Cardiac muscle cell (in vitro differentiated cells and primary cell): ENCODE results near the gene ERMN. TPM values are rescaled to one million over a fixed set of nuclear protein-coding genes. Genes with fewer than 3 reads are reported as not detected.

Source experiments
- DNase-seq, 2 donors: peaks; one replicate each; pipeline versions ENCODE4 v3.0.0 to v3.0.0-alpha.2; 2010 to 2017; ENCODE audit warnings: low read depth in 1 of 2, low spot score in 1 of 2
- H3K27ac ChIP-seq: fragments of 200-600 bp; sonication (generic); 2 replicates; pipeline ENCODE4 v1.5.1; 2016
- H3K27me3 ChIP-seq: fragments of 200-600 bp; sonication (generic); 2 replicates; pipeline ENCODE4 v1.6.0; 2016; ENCODE audit warnings: control low read depth
- H3K36me3 ChIP-seq: fragments of 200-600 bp; sonication (generic); 2 replicates; pipeline ENCODE4 v1.5.1; 2016; ENCODE audit warnings: control low read depth
- H3K4me1 ChIP-seq: fragments of 200-600 bp; sonication (generic); 2 replicates; pipeline ENCODE4 v1.8.1; 2017; ENCODE audit warnings: low read depth, mild to moderate bottlenecking, mixed run types
- H3K4me3 ChIP-seq: fragments of 200-600 bp; sonication (generic); 2 replicates; pipeline ENCODE4 v1.5.1; 2016; ENCODE audit warnings: mild to moderate bottlenecking
- H3K9me3 ChIP-seq: fragments of 200-600 bp; sonication (generic); 2 replicates; pipeline ENCODE4 v1.5.1; 2017; ENCODE audit warnings: low read depth, mild to moderate bottlenecking, control low read depth
- CTCF ChIP-seq: IDR thresholded peaks from 2 replicates; pipeline ENCODE4 v1.5.1; 2012; ENCODE audit warnings: low read depth, mild to moderate bottlenecking, low read length
- polyA plus RNA-seq: library from polyadenylated mRNA; unstranded; fragments of >200 nt; fragmentation: Nextera tagmentation; extraction: Ambion mirVana; gene quantifications from 2 replicates; pipeline ENCODE4 v1.2.1, GENCODE V29; 2016
- total RNA-seq: library from RNA; depleted of rRNA; stranded (reverse); fragments of >200 nt; gene quantifications from 2 replicates; pipeline ENCODE4 v1.2.3, GENCODE V29; 2016

The ERMN gene
- total and polyA plus RNA-seq, 2 experiments from 2014 or later: 0.80 TPM; not detected in 1

DNA sequence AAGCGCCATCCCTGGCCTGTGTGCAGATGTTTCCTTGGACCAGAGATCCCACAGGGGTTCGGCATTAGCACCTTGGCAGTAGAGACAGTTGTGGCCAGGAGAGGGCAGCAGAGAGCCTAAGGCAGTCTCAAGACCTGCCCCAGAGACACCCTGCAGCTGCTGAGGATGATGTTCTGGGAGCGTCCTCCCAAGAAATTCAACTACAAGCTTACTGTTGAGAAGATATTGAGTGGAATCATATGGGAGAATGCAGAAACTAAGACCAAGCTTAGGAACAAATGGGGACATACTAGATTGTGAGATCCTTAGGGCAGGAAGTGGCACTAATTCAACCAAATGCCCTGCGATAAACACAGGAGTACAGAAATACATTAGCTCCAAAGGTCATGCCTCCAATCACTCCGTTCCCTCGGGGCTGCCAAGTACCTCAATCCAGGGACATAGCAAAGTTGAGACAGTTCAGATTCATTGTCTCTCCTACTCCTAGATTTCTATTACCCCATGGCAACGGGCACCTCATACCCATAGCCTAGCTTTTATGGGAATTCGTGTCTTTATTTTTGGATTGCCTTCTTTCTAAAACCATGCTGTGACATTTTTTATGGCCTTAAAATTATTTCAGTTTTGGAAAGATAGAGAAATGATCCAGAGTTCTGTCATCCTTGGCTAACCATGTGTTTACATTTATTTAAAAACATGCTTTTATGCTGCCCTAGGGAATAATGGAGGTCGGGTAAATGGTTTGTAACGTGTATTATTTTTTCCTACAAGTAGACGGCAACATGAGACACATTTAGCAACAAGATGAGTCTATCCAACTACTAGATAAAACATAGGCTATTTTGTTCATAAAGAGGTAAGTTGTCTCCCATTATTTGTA is 2.2 kb upstream of the ERMN start:
- H3K27me3 ChIP-seq: no peaks in the 10 kb centered on the region
- no peaks in the 10 kb centered on the region for H3K36me3 ChIP-seq
- TF ChIP-seq CTCF: peak; percentile 97
- peak; percentile 83 to 85 for DNase-seq
- H3K27ac ChIP-seq: no peak overlapping the region
- no peak overlapping the region for H3K4me3 ChIP-seq
- no peaks in the 10 kb centered on the region for H3K4me1 ChIP-seq
- H3K9me3 ChIP-seq: no peaks in the 10 kb centered on the region

- Histone ChIP-seq H3K4me3 (no peak overlapping the region), H3K9me3 (no peaks in the 10 kb centered on the region), H3K27ac (no peak overlapping the region), H3K27me3 (no peaks in the 10 kb centered on the region), H3K36me3 (no peaks in the 10 kb centered on the region), H3K4me1 (no peaks in the 10 kb centered on the region)
- no peak for DNase-seq
- no peak for TF ChIP-seq CTCF
Measured at GRCh38 chr2:157327200-157327599, 1.6 kb upstream of the ERMN start.

DNA sequence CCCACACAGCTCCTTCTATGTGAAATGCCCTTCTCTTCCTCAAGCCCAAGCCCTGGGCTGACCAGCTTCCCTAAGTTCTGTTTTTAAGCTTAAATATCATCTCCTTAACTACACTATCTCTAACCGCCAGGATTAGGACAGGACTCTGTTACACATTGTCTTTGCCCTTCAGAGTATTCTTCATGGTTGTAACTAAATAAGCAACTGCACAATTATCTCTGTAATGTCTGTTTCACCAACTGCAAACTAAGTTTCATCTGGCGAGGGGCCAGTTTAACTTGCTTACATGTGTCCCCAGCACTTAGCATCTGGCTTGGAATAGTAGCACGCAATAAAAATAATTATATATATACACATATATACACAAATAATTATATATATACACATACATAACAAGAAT is 1.1 kb upstream of the ERMN start:
- no peak overlapping the region for H3K4me3 ChIP-seq
- no peaks in the 10 kb centered on the region for H3K9me3 ChIP-seq
- DNase-seq: no peak
- H3K27me3 ChIP-seq: no peaks in the 10 kb centered on the region
- H3K36me3 ChIP-seq: no peaks in the 10 kb centered on the region
- TF ChIP-seq CTCF: no peak
- no peak overlapping the region for H3K27ac ChIP-seq
- no peaks in the 10 kb centered on the region for H3K4me1 ChIP-seq

- H3K36me3 ChIP-seq: no peaks in the 10 kb centered on the region
- no peaks in the 10 kb centered on the region for H3K4me1 ChIP-seq
- no peaks in the 10 kb centered on the region for H3K27me3 ChIP-seq
- H3K4me3 ChIP-seq: no peak overlapping the region
- TF ChIP-seq CTCF: no peak
- no peaks in the 10 kb centered on the region for H3K9me3 ChIP-seq
- DNase-seq: no peak
- no peak overlapping the region for H3K27ac ChIP-seq
Measured at GRCh38 chr2:157324331-157324843, 1.2 kb downstream of the ERMN start.

DNA sequence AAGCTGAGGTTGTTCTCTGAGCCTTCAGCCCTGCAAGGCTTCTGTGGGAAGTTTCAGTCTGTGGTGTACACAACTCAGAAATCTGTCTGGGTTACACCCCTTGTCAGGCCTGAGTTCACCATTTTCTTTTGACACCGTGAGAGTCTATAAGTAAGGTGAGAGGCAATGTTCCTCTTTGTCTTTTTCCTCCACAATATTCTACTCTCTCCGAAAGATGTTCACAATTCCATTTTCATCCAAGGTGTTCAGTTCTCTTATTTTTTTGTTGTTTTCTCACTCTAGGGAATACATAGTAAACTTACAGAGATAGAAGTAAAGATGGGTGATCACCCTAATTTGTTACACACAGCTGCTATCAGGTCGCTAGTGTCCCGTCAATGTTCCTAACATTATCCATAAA is 3.2 kb downstream of the ERMN start:
- no peaks in the 10 kb centered on the region for H3K9me3 ChIP-seq
- no peak for TF ChIP-seq CTCF

More for the DNA sequence above, 3.2 kb downstream of the ERMN start:
- no peak for DNase-seq
- H3K4me1 ChIP-seq: no peaks in the 10 kb centered on the region
- H3K4me3 ChIP-seq: no peak overlapping the region
- H3K27me3 ChIP-seq: no peaks in the 10 kb centered on the region
- H3K27ac ChIP-seq: no peak overlapping the region
- no peaks in the 10 kb centered on the region for H3K36me3 ChIP-seq
